HepG2 (cell line): ENCODE results near the gene RAB6A. TPM values are rescaled to one million over a fixed set of nuclear protein-coding genes. Genes with fewer than 3 reads are reported as not detected.

Source experiments
- ATF7 ChIP-seq, 2 experiments: fragments of 450-650 bp in 1 of 2; sonication (generic) in 1 of 2; formaldehyde crosslinking in 1 of 2; IDR thresholded peaks; 2 replicates each; pipeline versions ENCODE4 v1.4.0 to v1.6.1; 2016 to 2020; ENCODE audit warnings: antibody characterized with exemption in 1 of 2, mild to moderate bottlenecking in 1 of 2, missing genetic modification reagents in 1 of 2
- ATF7-NPFF ChIP-seq: sonication (generic); formaldehyde crosslinking; IDR thresholded peaks from 2 replicates; pipeline ENCODE4 v1.8.1; 2023; ENCODE audit warnings: mild to moderate bottlenecking, low read depth, missing genetic modification reagents, moderate library complexity
- CCAR2 ChIP-seq: fragments of 200-400 bp; formaldehyde crosslinking; optimal IDR thresholded peaks from 2 replicates; pipeline ENCODE3; 2018; ENCODE audit warnings: low read depth, mild to moderate bottlenecking, low read length, moderate library complexity
- DRAP1 ChIP-seq: IDR thresholded peaks from 2 replicates; pipeline ENCODE4 v1.6.1; 2016; ENCODE audit warnings: missing genetic modification reagents, missing compliant biosample characterization
- ERF ChIP-seq: IDR thresholded peaks from 2 replicates; pipeline ENCODE4 v1.6.1; 2018; ENCODE audit warnings: missing biosample characterization, missing genetic modification reagents
- KLF13 ChIP-seq: sonication (generic); formaldehyde crosslinking; IDR thresholded peaks from 2 replicates; pipeline ENCODE4 v1.4.0; 2020; ENCODE audit warnings: mild to moderate bottlenecking, missing genetic modification reagents
- MAFF ChIP-seq: IDR thresholded peaks from 2 replicates; pipeline ENCODE4 v1.6.1; 2011; ENCODE audit warnings: low read depth, low read length, improper control_type of control experiment
- MED1 ChIP-seq: sonication (generic); formaldehyde crosslinking; IDR thresholded peaks from 2 replicates; pipeline ENCODE4 v1.4.0; 2020; ENCODE audit warnings: missing genetic modification reagents
- MLLT10 ChIP-seq: sonication (generic); formaldehyde crosslinking; IDR thresholded peaks from 2 replicates; pipeline ENCODE4 v1.4.0; 2020; ENCODE audit warnings: missing genetic modification reagents
- RBM22 ChIP-seq: fragments of 200-400 bp; formaldehyde crosslinking; optimal IDR thresholded peaks from 2 replicates; pipeline ENCODE3; 2017; ENCODE audit warnings: mild to moderate bottlenecking, low read length, moderate library complexity
- REST ChIP-seq, 2 experiments: IDR thresholded peaks; 2 replicates each; pipeline ENCODE4 v1.6.1; 2011 to 2012; ENCODE audit warnings: low read length in 2 of 2, borderline replicate concordance in 1 of 2, low read depth in 1 of 2, mild to moderate bottlenecking in 1 of 2, moderate library complexity in 1 of 2
- SOX6 ChIP-seq, 2 experiments: fragments of 450-650 bp in 1 of 2; sonication (generic) in 1 of 2; formaldehyde crosslinking in 1 of 2; IDR thresholded peaks; 2 replicates each; pipeline versions ENCODE4 v1.4.0 to v1.6.1; 2017 to 2020; ENCODE audit warnings: antibody characterized with exemption in 1 of 2, mild to moderate bottlenecking in 1 of 2, missing genetic modification reagents in 1 of 2
- TFDP2 ChIP-seq: sonication (generic); formaldehyde crosslinking; IDR thresholded peaks from 2 replicates; pipeline ENCODE4 v1.4.0; 2020; ENCODE audit warnings: missing genetic modification reagents
- UBTF ChIP-seq: sonication (generic); formaldehyde crosslinking; IDR thresholded peaks from 2 replicates; pipeline ENCODE4 v1.4.0; 2020; ENCODE audit warnings: mild to moderate bottlenecking, missing genetic modification reagents
- ZFP36 ChIP-seq: fragments of 150-350 bp; IDR thresholded peaks from 2 replicates; pipeline ENCODE4 v1.6.1; 2018; ENCODE audit warnings: borderline replicate concordance, low read length, low read depth; ENCODE audit not compliant: partially characterized antibody
- ZNF17 ChIP-seq: sonication (generic); formaldehyde crosslinking; IDR thresholded peaks from 2 replicates; pipeline ENCODE4 v1.5.0; 2020; ENCODE audit warnings: mild to moderate bottlenecking, missing genetic modification reagents
- ZNF282 ChIP-seq: fragments of 450-650 bp; IDR thresholded peaks from 2 replicates; pipeline ENCODE4 v1.6.1; 2018; ENCODE audit not compliant: partially characterized antibody
- ZNF44 ChIP-seq: sonication (generic); formaldehyde crosslinking; IDR thresholded peaks from 2 replicates; pipeline ENCODE4 v1.5.1; 2020; ENCODE audit warnings: mild to moderate bottlenecking, missing genetic modification reagents
- ZNF580 ChIP-seq: IDR thresholded peaks from 2 replicates; pipeline ENCODE4 v1.6.1; 2016; ENCODE audit warnings: low read depth, borderline replicate concordance
- ZSCAN25 ChIP-seq: sonication (generic); formaldehyde crosslinking; IDR thresholded peaks from 2 replicates; pipeline ENCODE4 v1.8.0; 2022; ENCODE audit warnings: mild to moderate bottlenecking, missing genetic modification reagents
- polyA plus RNA-seq, 8 experiments: library from polyadenylated mRNA; depleted of rRNA in 3 of 8; stranded (reverse) in 7 of 8; unstranded in 1 of 8; fragments of >200 nt; fragmentation: Illumina TruSeq in 4 of 8; extraction: Trizol in 4 of 8; gene quantifications; 2 replicates each; pipeline versions ENCODE4 v1.2.1 to v1.2.3, GENCODE V29; 2011 to 2016; ENCODE audit warnings: low read depth in 4 of 8, missing spikeins in 1 of 8, mixed read lengths in 1 of 8; ENCODE audit not compliant: insufficient read depth in 1 of 8
- total RNA-seq, 5 experiments: library from RNA; depleted of rRNA; stranded (reverse); fragments of >200 nt; fragmentation: Illumina TruSeq; extraction: Trizol; gene quantifications; 2 replicates each; pipeline ENCODE4 v1.2.3, GENCODE V29; 2016; ENCODE audit warnings: low read depth in 1 of 5

Gene RAB6A
- total and polyA plus RNA-seq, 2 of the 13 experiments (the other 11 are each of a cell fraction or from before 2014, with no cell fraction given), result 74.3 to 121 TPM

- TF ChIP-seq REST (IDR thresholded peaks at IDR 0.05; ENCODE audit: borderline replicate concordance in 1 of 2, low read depth in 1 of 2, low read length in 2 of 2) (peak in 1 of 2 experiments; percentile 20; a peak in 1 of 4 replicates), ZNF17 (no peak), ATF7-NPFF (CRISPR knock-in tag) (peak; percentile 76; the same call in 1 of the 2 replicates), ZNF44 (CRISPR knock-in tag) (no peak), CCAR2 (no peak), ATF7 (IDR thresholded peaks at IDR 0.05) (peak; percentile 67), ATF7 (CRISPR knock-in tag; IDR thresholded peaks at IDR 0.05) (no peak), UBTF (peak; percentile 92), ZSCAN25 (CRISPR knock-in tag) (peak; percentile 57; the same call in 1 of the 2 replicates), ERF (CRISPR knock-in tag) (peak; percentile 82; the same call in 1 of the 2 replicates), TFDP2 (CRISPR knock-in tag) (peak; percentile 83), RBM22 (no peak), ZNF282 (no peak), ZFP36 (no peak), KLF13 (no peak), SOX6 (IDR thresholded peaks at IDR 0.05) (no peak), SOX6 (CRISPR knock-in tag; IDR thresholded peaks at IDR 0.05) (peak; percentile 28; the same call in 1 of the 2 replicates), MAFF (no peak), MLLT10 (CRISPR knock-in tag) (no peak), DRAP1 (CRISPR knock-in tag) (peak; percentile 84), ZNF580 (CRISPR knock-in tag) (peak; percentile 55; the same call in 1 of the 2 replicates), MED1 (CRISPR knock-in tag) (peak; percentile 41)
Observed at GRCh38 chr11:73760679-73761402, at the start of gene RAB6A (continued).
